ENCODE results near the gene PRPF40A.

Gene PRPF40A

GRCh38 chr2:152676461-152676860 is 40.8 kb downstream of the PRPF40A start:
- Histone ChIP-seq H4K8ac (ENCODE audit: low read length) (no peak overlapping the region), H3K14ac (ENCODE audit: low read length in 2 of 2) (no peak overlapping the region), H3K9ac (ENCODE audit: low read length) (no peak overlapping the region), H3K79me1 (replicated peaks; ENCODE audit: low read length, poor library complexity, severe bottlenecking) (peaks cover 8% of the 10 kb centered on the region), H3K23ac (ENCODE audit: low read length in 2 of 2) (no peak overlapping the region), H3K18ac (ENCODE audit: low read depth in 1 of 2, low read length in 2 of 2) (no peak overlapping the region), H3K9me3 (ENCODE audit: control insufficient read depth, low read length) (no peaks in the 10 kb centered on the region), H3K4ac (ENCODE audit: low read depth in 1 of 2, low read length in 2 of 2) (no peak overlapping the region), H2AK5ac (ENCODE audit: low read length, severe bottlenecking) (no peak overlapping the region), H3K4me2 (ENCODE audit: low read length, poor library complexity, severe bottlenecking) (no peak overlapping the region), H2BK15ac (ENCODE audit: low read depth, poor library complexity, severe bottlenecking) (no peak overlapping the region), H3K27me3 (ENCODE audit: control insufficient read depth in 1 of 2, insufficient read depth in 1 of 2, low read length in 2 of 2) (no peaks in the 10 kb centered on the region), H3K4me1 (ENCODE audit: control insufficient read depth, insufficient read depth, low read depth, low read length) (no peaks in the 10 kb centered on the region), H4K91ac (ENCODE audit: low read length) (no peak overlapping the region), H3K27ac (ENCODE audit: low read length, poor library complexity, severe bottlenecking) (no peak overlapping the region), H2AFZ (ENCODE audit: low read depth, low read length) (no peak overlapping the region), H3K36me3 (ENCODE audit: control insufficient read depth in 1 of 2, insufficient read depth in 2 of 2, low read depth in 1 of 2, low read length in 2 of 2) (peaks cover 16 to 98% of the 10 kb centered on the region in 2 experiments), H2BK12ac (ENCODE audit: low read length in 2 of 2) (no peak overlapping the region), H2BK120ac (ENCODE audit: low read depth, low read length) (no peak overlapping the region), H2BK5ac (ENCODE audit: low read depth, low read length, poor library complexity, severe bottlenecking) (no peak overlapping the region), H3K4me3 (ENCODE audit: insufficient read depth in 1 of 2, low read depth in 1 of 2, low read length in 2 of 2) (no peak overlapping the region)
- no peak for DNase-seq
- 90% methylated on average over 1 of the region's 3 CpGs for WGBS

GRCh38 chr2:152674334-152674733 is 42.9 kb downstream of the PRPF40A start:
- Histone ChIP-seq H2BK5ac (ENCODE audit: low read depth, low read length, poor library complexity, severe bottlenecking) (no peak overlapping the region), H2BK15ac (ENCODE audit: low read depth, poor library complexity, severe bottlenecking) (no peak overlapping the region), H3K4me3 (ENCODE audit: insufficient read depth in 1 of 2, low read depth in 1 of 2, low read length in 2 of 2) (no peak overlapping the region), H3K27ac (ENCODE audit: low read length, poor library complexity, severe bottlenecking) (no peak overlapping the region), H4K8ac (ENCODE audit: low read length) (no peak overlapping the region), H3K27me3 (ENCODE audit: control insufficient read depth in 1 of 2, insufficient read depth in 1 of 2, low read length in 2 of 2) (no peaks in the 10 kb centered on the region), H3K9me3 (ENCODE audit: control insufficient read depth, low read length) (no peaks in the 10 kb centered on the region), H4K91ac (ENCODE audit: low read length) (no peak overlapping the region), H3K18ac (ENCODE audit: low read depth in 1 of 2, low read length in 2 of 2) (no peak overlapping the region), H3K9ac (ENCODE audit: low read length) (no peak overlapping the region), H3K4ac (ENCODE audit: low read depth in 1 of 2, low read length in 2 of 2) (no peak overlapping the region), H2AK5ac (ENCODE audit: low read length, severe bottlenecking) (no peak overlapping the region), H3K4me1 (ENCODE audit: control insufficient read depth, insufficient read depth, low read depth, low read length) (no peaks in the 10 kb centered on the region), H3K36me3 (ENCODE audit: control insufficient read depth in 1 of 2, insufficient read depth in 2 of 2, low read depth in 1 of 2, low read length in 2 of 2) (peaks cover 13 to 100% of the 10 kb centered on the region in 2 experiments), H3K4me2 (ENCODE audit: low read length, poor library complexity, severe bottlenecking) (no peak overlapping the region), H2BK12ac (ENCODE audit: low read length in 2 of 2) (no peak overlapping the region), H3K79me1 (replicated peaks; ENCODE audit: low read length, poor library complexity, severe bottlenecking) (peaks cover 9% of the 10 kb centered on the region), H2AFZ (ENCODE audit: low read depth, low read length) (no peak overlapping the region), H3K23ac (ENCODE audit: low read length in 2 of 2) (no peak overlapping the region), H3K14ac (ENCODE audit: low read length in 2 of 2) (no peak overlapping the region), H2BK120ac (ENCODE audit: low read depth, low read length) (no peak overlapping the region)
- no CpG with 5 or more reads among the region's 4 CpGs for WGBS
- DNase-seq = no peak

- no peak overlapping the region for H3K18ac ChIP-seq (ENCODE audit: low read depth in 1 of 2, low read length in 2 of 2)
- no peak overlapping the region for H3K4ac ChIP-seq (ENCODE audit: low read depth in 1 of 2, low read length in 2 of 2)
- no peak overlapping the region for H2AK5ac ChIP-seq (ENCODE audit: low read length, severe bottlenecking)
- no peak overlapping the region for H2BK5ac ChIP-seq (ENCODE audit: low read depth, low read length, poor library complexity, severe bottlenecking)
- H3K36me3 ChIP-seq (ENCODE audit: control insufficient read depth in 1 of 2, insufficient read depth in 2 of 2, low read depth in 1 of 2, low read length in 2 of 2) = peaks cover 17 to 96% of the 10 kb centered on the region in 2 experiments
- no peak for DNase-seq
- H3K14ac ChIP-seq (ENCODE audit: low read length in 2 of 2) = no peak overlapping the region
- no peak overlapping the region for H2BK12ac ChIP-seq (ENCODE audit: low read length in 2 of 2)
- no peak overlapping the region for H3K4me2 ChIP-seq (ENCODE audit: low read length, poor library complexity, severe bottlenecking)
- no peak overlapping the region for H2BK120ac ChIP-seq (ENCODE audit: low read depth, low read length)
- no peaks in the 10 kb centered on the region for H3K4me1 ChIP-seq (ENCODE audit: control insufficient read depth, insufficient read depth, low read depth, low read length)
- no peak overlapping the region for H3K9ac ChIP-seq (ENCODE audit: low read length)
- H2AFZ ChIP-seq (ENCODE audit: low read depth, low read length) = no peak overlapping the region
- no peak overlapping the region for H3K27ac ChIP-seq (ENCODE audit: low read length, poor library complexity, severe bottlenecking)
- peaks cover 12% of the 10 kb centered on the region for H3K79me1 ChIP-seq (replicated peaks; ENCODE audit: low read length, poor library complexity, severe bottlenecking)
- no peak overlapping the region for H3K4me3 ChIP-seq (ENCODE audit: insufficient read depth in 1 of 2, low read depth in 1 of 2, low read length in 2 of 2)
- no peaks in the 10 kb centered on the region for H3K9me3 ChIP-seq (ENCODE audit: control insufficient read depth, low read length)
- H3K23ac ChIP-seq (ENCODE audit: low read length in 2 of 2) = no peak overlapping the region
- no peak overlapping the region for H4K91ac ChIP-seq (ENCODE audit: low read length)
- WGBS = 98% methylated on average over 7 of the region's 7 CpGs
- H4K8ac ChIP-seq (ENCODE audit: low read length) = no peak overlapping the region
- H2BK15ac ChIP-seq (ENCODE audit: low read depth, poor library complexity, severe bottlenecking) = no peak overlapping the region
- H3K27me3 ChIP-seq (ENCODE audit: control insufficient read depth in 1 of 2, insufficient read depth in 1 of 2, low read length in 2 of 2) = no peaks in the 10 kb centered on the region
These were observed 52.5 kb downstream of the PRPF40A start for GRCh38 chr2:152664725-152665124.

- H3K18ac ChIP-seq (ENCODE audit: low read depth in 1 of 2, low read length in 2 of 2) = no peak overlapping the region
- peaks cover 18 to 93% of the 10 kb centered on the region in 2 experiments for H3K36me3 ChIP-seq (ENCODE audit: control insufficient read depth in 1 of 2, insufficient read depth in 2 of 2, low read depth in 1 of 2, low read length in 2 of 2)
- no peak overlapping the region for H3K9ac ChIP-seq (ENCODE audit: low read length)
- H4K8ac ChIP-seq (ENCODE audit: low read length) = no peak overlapping the region
- H3K14ac ChIP-seq (ENCODE audit: low read length in 2 of 2) = no peak overlapping the region
- H3K79me1 ChIP-seq (replicated peaks; ENCODE audit: low read length, poor library complexity, severe bottlenecking) = peaks cover 7% of the 10 kb centered on the region
- H3K4me2 ChIP-seq (ENCODE audit: low read length, poor library complexity, severe bottlenecking) = no peak overlapping the region
- H2BK15ac ChIP-seq (ENCODE audit: low read depth, poor library complexity, severe bottlenecking) = no peak overlapping the region
- no peak overlapping the region for H3K27ac ChIP-seq (ENCODE audit: low read length, poor library complexity, severe bottlenecking)
- H3K23ac ChIP-seq (ENCODE audit: low read length in 2 of 2) = no peak overlapping the region
- H3K4ac ChIP-seq (ENCODE audit: low read depth in 1 of 2, low read length in 2 of 2) = no peak overlapping the region
- no peak overlapping the region for H2BK120ac ChIP-seq (ENCODE audit: low read depth, low read length)
- no peak overlapping the region for H3K4me3 ChIP-seq (ENCODE audit: insufficient read depth in 1 of 2, low read depth in 1 of 2, low read length in 2 of 2)
- H3K9me3 ChIP-seq (ENCODE audit: control insufficient read depth, low read length) = no peaks in the 10 kb centered on the region
- DNase-seq = no peak
- H2AFZ ChIP-seq (ENCODE audit: low read depth, low read length) = no peak overlapping the region
- no peak overlapping the region for H4K91ac ChIP-seq (ENCODE audit: low read length)
- no peak overlapping the region for H2BK5ac ChIP-seq (ENCODE audit: low read depth, low read length, poor library complexity, severe bottlenecking)
- H3K4me1 ChIP-seq (ENCODE audit: control insufficient read depth, insufficient read depth, low read depth, low read length) = no peaks in the 10 kb centered on the region
- 96% methylated on average over 2 of the region's 4 CpGs for WGBS
- no peak overlapping the region for H2AK5ac ChIP-seq (ENCODE audit: low read length, severe bottlenecking)
- no peak overlapping the region for H2BK12ac ChIP-seq (ENCODE audit: low read length in 2 of 2)
- H3K27me3 ChIP-seq (ENCODE audit: control insufficient read depth in 1 of 2, insufficient read depth in 1 of 2, low read length in 2 of 2) = no peaks in the 10 kb centered on the region
These were observed 56.2 kb downstream of the PRPF40A start for GRCh38 chr2:152661076-152661475.
